Keratinocyte (primary cell): ENCODE data around the gene TRPC4AP. TPM values are rescaled to one million over a fixed set of nuclear protein-coding genes. Genes with fewer than 3 reads are reported as not detected.

ENCODE experiments used
- DNase-seq: peaks from one replicate; pipeline ENCODE4 v3.0.0-alpha.2; 2011; ENCODE audit warnings: low read depth, missing footprints, low spot score
- FAIRE-seq: peaks from 2 replicates; lab custom pipeline; 2011; peaks lifted over from hg19 to GRCh38; lab: Jason Lieb, UNC
- H2AFZ ChIP-seq: 2 replicates; pipeline ENCODE4 v1.6.0; 2012; ENCODE audit warnings: low read length, control low read depth, inconsistent platforms; ENCODE audit not compliant: control insufficient read depth
- H3K27ac ChIP-seq: 2 replicates; pipeline ENCODE4 v1.5.1; 2011; ENCODE audit warnings: low read length; ENCODE audit not compliant: control insufficient read depth, insufficient read depth
- H3K27me3 ChIP-seq: 3 replicates; pipeline ENCODE4 v1.6.0; 2011; ENCODE audit warnings: low read length; ENCODE audit not compliant: control insufficient read depth, insufficient read depth; ENCODE audit errors: extremely low read depth
- H3K36me3 ChIP-seq, 2 experiments: 2 replicates in 1 of 2; 3 replicates in 1 of 2; pipeline ENCODE4 v1.5.1; 2011; ENCODE audit warnings: low read length in 2 of 2, mild to moderate bottlenecking in 1 of 2; ENCODE audit not compliant: control insufficient read depth in 2 of 2, insufficient read depth in 2 of 2; ENCODE audit errors: extremely low read depth in 1 of 2
- H3K4me1 ChIP-seq: 3 replicates; pipeline ENCODE4 v1.5.1; 2011; ENCODE audit warnings: low read length; ENCODE audit not compliant: control insufficient read depth, insufficient read depth; ENCODE audit errors: extremely low read depth
- H3K4me2 ChIP-seq: 3 replicates; pipeline ENCODE4 v1.6.0; 2011; ENCODE audit warnings: low read depth, low read length; ENCODE audit not compliant: control insufficient read depth, insufficient read depth; ENCODE audit errors: extremely low read depth
- H3K4me3 ChIP-seq, 3 experiments: fragments of 200-600 bp in 1 of 3; sonication (generic) in 1 of 3; 2 replicates in 2 of 3; 3 replicates in 1 of 3; pipeline ENCODE4 v1.5.1; 2011 to 2016; ENCODE audit warnings: low read length in 3 of 3, mild to moderate bottlenecking in 3 of 3, control low read depth in 2 of 3, inconsistent platforms in 1 of 3, low read depth in 1 of 3, mixed read lengths in 1 of 3, mixed run types in 1 of 3, moderate library complexity in 1 of 3; ENCODE audit not compliant: control insufficient read depth in 2 of 3, insufficient read depth in 2 of 3; ENCODE audit errors: extremely low read depth in 1 of 3
- H3K79me2 ChIP-seq: 2 replicates; pipeline ENCODE4 v1.6.0; 2012; ENCODE audit warnings: low read length; ENCODE audit not compliant: control insufficient read depth, insufficient read depth
- H3K9ac ChIP-seq: 3 replicates; pipeline ENCODE4 v1.6.0; 2011; ENCODE audit warnings: low read length; ENCODE audit not compliant: control insufficient read depth, insufficient read depth; ENCODE audit errors: extremely low read depth
- H3K9me1 ChIP-seq: 3 replicates; pipeline ENCODE4 v1.6.0; 2011; ENCODE audit warnings: low read length; ENCODE audit not compliant: control insufficient read depth, insufficient read depth; ENCODE audit errors: extremely low read depth
- H3K9me3 ChIP-seq: 2 replicates; pipeline ENCODE4 v1.5.1; 2012; ENCODE audit warnings: low read depth, low read length; ENCODE audit not compliant: control insufficient read depth
- H4K20me1 ChIP-seq: 3 replicates; pipeline ENCODE4 v1.6.0; 2011; ENCODE audit warnings: low read length; ENCODE audit not compliant: control insufficient read depth, insufficient read depth; ENCODE audit errors: extremely low read depth
- EZH2 ChIP-seq: IDR thresholded peaks from one replicate; pipeline ENCODE4 v1.6.1; 2012; ENCODE audit warnings: inconsistent platforms, mild to moderate bottlenecking, low read length, moderate library complexity
- dilution Hi-C: fragments of 300-500 bp; cut with MboI; formaldehyde crosslinking; loops from one replicate; pipeline ENCODE4 v1.7.0; 2020; ENCODE audit warnings: low sequenced_read_pairs; ENCODE audit not compliant: extremely low pct_ligation_motif_present
- polyA plus RNA-seq, 5 experiments: library from polyadenylated mRNA; depleted of rRNA in 3 of 5; stranded (reverse) in 3 of 5; stranded (forward) in 1 of 5; unstranded in 1 of 5; fragments of >200 nt; gene quantifications; 1 replicate in 1 of 5; 2 replicates in 3 of 5; 3 replicates in 1 of 5; pipeline versions ENCODE4 v1.2.1 to v1.2.3, GENCODE V29; 2011 to 2012; ENCODE audit warnings: missing spikeins in 2 of 5, low read depth in 1 of 5, low replicate concordance in 1 of 5
- TF ChIP-seq, protein P1 (sequence below), 3 experiments: IDR thresholded peaks in 1 of 3; conservative IDR thresholded peaks in 1 of 3; optimal IDR thresholded peaks in 1 of 3; 2 replicates in 2 of 3; 3 replicates in 1 of 3; pipeline versions ENCODE3 to v1.5.1; 2011; ENCODE audit warnings: low read length in 3 of 3, mild to moderate bottlenecking in 3 of 3, moderate library complexity in 2 of 3, control low read depth in 1 of 3, inconsistent platforms in 1 of 3; ENCODE audit not compliant: insufficient read depth in 2 of 3; ENCODE audit errors: extremely low read depth in 1 of 3

Gene TRPC4AP
- polyA plus RNA-seq, 1 donor (not counting 4 experiments of a cell fraction or from before 2014, with no cell fraction given) = 53.9 TPM

- Histone ChIP-seq H3K4me3 (no peak overlapping the region), H3K9me1 (no peaks in the 10 kb centered on the region), H3K9ac (no peak overlapping the region), H3K27me3 (no peaks in the 10 kb centered on the region), H3K79me2 (peaks cover 57% of the 10 kb centered on the region), H3K9me3 (no peaks in the 10 kb centered on the region), H3K4me2 (no peak overlapping the region), H2AFZ (no peak overlapping the region), H3K4me1 (no peaks in the 10 kb centered on the region), H4K20me1 (peaks cover 6% of the 10 kb centered on the region), H3K36me3 (peaks cover 0 to 6% of the 10 kb centered on the region in 2 experiments), H3K27ac (no peak overlapping the region)
- DNase-seq (no peak), FAIRE-seq (no peak)
- dilution Hi-C loops = no loop called here
- TF ChIP-seq EZH2 = no peak
- TF ChIP-seq, protein P1, sequence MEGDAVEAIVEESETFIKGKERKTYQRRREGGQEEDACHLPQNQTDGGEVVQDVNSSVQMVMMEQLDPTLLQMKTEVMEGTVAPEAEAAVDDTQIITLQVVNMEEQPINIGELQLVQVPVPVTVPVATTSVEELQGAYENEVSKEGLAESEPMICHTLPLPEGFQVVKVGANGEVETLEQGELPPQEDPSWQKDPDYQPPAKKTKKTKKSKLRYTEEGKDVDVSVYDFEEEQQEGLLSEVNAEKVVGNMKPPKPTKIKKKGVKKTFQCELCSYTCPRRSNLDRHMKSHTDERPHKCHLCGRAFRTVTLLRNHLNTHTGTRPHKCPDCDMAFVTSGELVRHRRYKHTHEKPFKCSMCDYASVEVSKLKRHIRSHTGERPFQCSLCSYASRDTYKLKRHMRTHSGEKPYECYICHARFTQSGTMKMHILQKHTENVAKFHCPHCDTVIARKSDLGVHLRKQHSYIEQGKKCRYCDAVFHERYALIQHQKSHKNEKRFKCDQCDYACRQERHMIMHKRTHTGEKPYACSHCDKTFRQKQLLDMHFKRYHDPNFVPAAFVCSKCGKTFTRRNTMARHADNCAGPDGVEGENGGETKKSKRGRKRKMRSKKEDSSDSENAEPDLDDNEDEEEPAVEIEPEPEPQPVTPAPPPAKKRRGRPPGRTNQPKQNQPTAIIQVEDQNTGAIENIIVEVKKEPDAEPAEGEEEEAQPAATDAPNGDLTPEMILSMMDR (optimal IDR thresholded peaks at IDR 0.05 in 1 of 3, IDR thresholded peaks at IDR 0.05 in 1 of 3, conservative IDR thresholded peaks at IDR 0.05 in 1 of 3; ENCODE audit: extremely low read depth in 1 of 3, insufficient read depth in 2 of 3, low read length in 3 of 3) = no peak
These were observed 27.4 kb downstream of the TRPC4AP start for GRCh38 chr20:35065181-35065580.

DNA sequence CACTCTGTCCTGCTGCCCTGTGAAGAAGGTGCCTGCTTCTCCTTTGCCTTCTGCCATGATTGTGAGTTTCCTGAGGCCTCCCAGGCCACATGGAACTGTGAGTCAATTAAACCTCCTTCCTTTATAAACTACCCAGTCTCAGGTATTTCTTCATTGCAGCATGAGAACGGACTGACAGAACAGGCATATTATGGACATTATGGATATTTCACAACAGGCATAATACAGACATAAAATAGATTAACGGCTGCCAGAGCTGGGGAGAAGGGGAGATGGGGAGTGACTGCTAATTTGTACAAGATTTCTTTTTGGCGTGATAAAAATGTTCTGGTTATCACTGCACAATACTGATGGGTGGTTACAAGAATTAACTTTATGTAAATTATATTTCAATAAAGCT lies 29.4 kb downstream of the TRPC4AP start:
- Histone ChIP-seq H3K36me3 (no peaks in the 10 kb centered on the region), H3K27me3 (no peaks in the 10 kb centered on the region), H3K27ac (no peak overlapping the region), H3K9me1 (no peaks in the 10 kb centered on the region), H3K4me2 (no peak overlapping the region), H3K9ac (no peak overlapping the region), H3K4me3 (no peak overlapping the region), H3K79me2 (peaks cover 72% of the 10 kb centered on the region), H4K20me1 (peaks cover 8% of the 10 kb centered on the region), H3K4me1 (no peaks in the 10 kb centered on the region), H3K9me3 (no peaks in the 10 kb centered on the region), H2AFZ (no peak overlapping the region)
- TF ChIP-seq, protein P1 (optimal IDR thresholded peaks at IDR 0.05 in 1 of 3, IDR thresholded peaks at IDR 0.05 in 1 of 3, conservative IDR thresholded peaks at IDR 0.05 in 1 of 3; ENCODE audit: extremely low read depth in 1 of 3, insufficient read depth in 2 of 3, low read length in 3 of 3) = no peak
- no peak for TF ChIP-seq EZH2
- dilution Hi-C loops = no loop called here
- no peak for FAIRE-seq
- no peak for DNase-seq
